Testis (tissue), 3 donors: ENCODE data around the gene FIZ1. TPM values are rescaled to one million over a fixed set of nuclear protein-coding genes. Genes with fewer than 3 reads are reported as not detected.

Experiments used
- DNase-seq: peaks from one replicate; pipeline ENCODE4 v3.0.0-alpha.2; 2019
- H3K27ac ChIP-seq, 2 donors: fragments of 200-600 bp; sonication (generic); one replicate each; pipeline ENCODE4 v1.5.1; 2019
- H3K27me3 ChIP-seq: fragments of 200-600 bp; sonication (generic); one replicate; pipeline ENCODE4 v1.5.1; 2019
- H3K36me3 ChIP-seq: fragments of 200-600 bp; sonication (generic); one replicate; pipeline ENCODE4 v1.5.1; 2017; ENCODE audit warnings: low read depth; ENCODE audit errors: missing control alignments
- H3K4me1 ChIP-seq: fragments of 200-600 bp; sonication (generic); one replicate; pipeline ENCODE4 v1.5.1; 2019
- H3K4me3 ChIP-seq, 2 donors: fragments of 200-600 bp; sonication (generic); one replicate each; pipeline ENCODE4 v1.5.1; 2017 to 2019
- H3K9me3 ChIP-seq: fragments of 200-600 bp; sonication (generic); one replicate; pipeline ENCODE4 v1.5.1; 2017
- CTCF ChIP-seq, 3 experiments: fragments of 450-650 bp in 2 of 3; fragments of 200-600 bp in 1 of 3; sonication (generic) in 1 of 3; IDR thresholded peaks; one replicate each; pipeline ENCODE4 v1.5.1; 2016 to 2019; ENCODE audit warnings: antibody characterized with exemption in 3 of 3, mild to moderate bottlenecking in 2 of 3, moderate library complexity in 1 of 3
- POLR2A ChIP-seq: fragments of 450-650 bp; IDR thresholded peaks from one replicate; pipeline ENCODE4 v1.6.1; 2017; ENCODE audit warnings: antibody characterized with exemption, mild to moderate bottlenecking, moderate library complexity
- WGBS, 2 donors: methylation state at CpG; one replicate each; pipeline ENCODE4 v1.1.5; 2018; 5-methylcytosine and 5-hydroxymethylcytosine counted together
- intact Hi-C: fragments of 100-400 bp; cut with DNase I; formaldehyde crosslinking; loops from one replicate; pipeline ENCODE4 v1.15.1; 2023; ENCODE audit warnings: low total_unique reads
- polyA plus RNA-seq: library from polyadenylated mRNA; stranded (reverse); fragments of 350-450 nt; fragmentation: Illumina TruSeq; extraction: RNeasy Lipid Tissue Mini Kit (QIAGEN cat#74804); gene quantifications from one replicate; pipeline ENCODE4 v1.2.3, GENCODE V29; 2014; ENCODE audit warnings: low read depth, low replicate concordance; ENCODE audit not compliant: insufficient read depth
- total RNA-seq, 2 donors: library from RNA; depleted of rRNA; stranded (reverse); fragments of >200 nt; gene quantifications; one replicate each; pipeline ENCODE4 v1.2.3, GENCODE V29; 2016

FIZ1 gene
- total and polyA plus RNA-seq, 3 donors from 2014 or later, result 8.5 to 17.4 (median 16.5) TPM

- Histone ChIP-seq H3K4me3 (no peak overlapping the region), H3K27ac (no peak overlapping the region), H3K4me1 (no peaks in the 10 kb centered on the region), H3K9me3 (no peaks in the 10 kb centered on the region), H3K36me3 (no peaks in the 10 kb centered on the region), H3K27me3 (no peaks in the 10 kb centered on the region)
- no peak for TF ChIP-seq CTCF (IDR thresholded peaks at IDR 0.05)
- no peak for TF ChIP-seq POLR2A
- no peak for DNase-seq
- 75 to 77% methylated on average over 4 of the region's 4 CpGs for WGBS, 2 donors
- intact Hi-C loops, result no loop called here
Measured at GRCh38 chr19:55594996-55595545, 4.2 kb downstream of the FIZ1 start.

- TF ChIP-seq CTCF (IDR thresholded peaks at IDR 0.05) (no peak), POLR2A (no peak)
- 60 to 67% methylated on average over 1 to 28 of the region's 68 CpGs for WGBS, 2 donors
- Histone ChIP-seq H3K27ac (no peak overlapping the region), H3K36me3 (no peaks in the 10 kb centered on the region), H3K9me3 (no peaks in the 10 kb centered on the region), H3K27me3 (no peaks in the 10 kb centered on the region), H3K4me3 (peak overlapping the region; percentile 29), H3K4me1 (no peaks in the 10 kb centered on the region)
- intact Hi-C loops, result no loop called here
- DNase-seq, result no peak
Measured at GRCh38 chr19:55593096-55593772, 6.1 kb downstream of the FIZ1 start.

- peak overlapping the region; percentile 29 to 43 for H3K4me3 ChIP-seq
- no peaks in the 10 kb centered on the region for H3K4me1 ChIP-seq
- DNase-seq, result no peak
- H3K27me3 ChIP-seq, result no peaks in the 10 kb centered on the region
- TF ChIP-seq POLR2A (no peak), CTCF (IDR thresholded peaks at IDR 0.05) (no peak)
- no peaks in the 10 kb centered on the region for H3K36me3 ChIP-seq
- WGBS, 2 donors, result 40 to 81% methylated on average over 1 to 42 of the region's 73 CpGs
- intact Hi-C loops, result no loop called here
- H3K9me3 ChIP-seq, result no peaks in the 10 kb centered on the region
- no peak overlapping the region for H3K27ac ChIP-seq
Measured at GRCh38 chr19:55592391-55593090, 6.8 kb downstream of the FIZ1 start.

GRCh38 chr19:55591555-55591954, 7.8 kb downstream of the FIZ1 start:
- DNase-seq, result peak; percentile 48
- no peak overlapping the region for H3K27ac ChIP-seq
- no peaks in the 10 kb centered on the region for H3K27me3 ChIP-seq
- TF ChIP-seq POLR2A (no peak), CTCF (IDR thresholded peaks at IDR 0.05) (no peak)
- H3K9me3 ChIP-seq, result no peaks in the 10 kb centered on the region
- WGBS, 2 donors, result 67 to 69% methylated on average over 9 to 10 of the region's 10 CpGs
- H3K4me3 ChIP-seq, result no peak overlapping the region
- H3K4me1 ChIP-seq, result peaks cover 8% of the 10 kb centered on the region
- intact Hi-C loops, result no loop called here
- no peaks in the 10 kb centered on the region for H3K36me3 ChIP-seq
